Superior temporal gyrus (tissue), 1 donor: ENCODE results near the gene B3GNT9.

Source experiments
- DNase-seq: peaks from one replicate; pipeline ENCODE4 v3.0.0-alpha.2; 2016; ENCODE audit errors: extremely low spot score

Gene B3GNT9

GRCh38 chr16:67167588-67167987 lies 16.8 kb upstream of the B3GNT9 start:
- no peak for DNase-seq

GRCh38 chr16:67166598-67167168 lies 15.9 kb upstream of the B3GNT9 start:
- no peak for DNase-seq

- no peak for DNase-seq
These were observed 15.3 kb upstream of the B3GNT9 start for GRCh38 chr16:67166110-67166547.

- DNase-seq: no peak
These were observed 14.6 kb upstream of the B3GNT9 start for GRCh38 chr16:67165121-67166078.

- peak; percentile 64 for DNase-seq
These were observed 13.8 kb upstream of the B3GNT9 start, which contains the start of gene HSF4 for GRCh38 chr16:67164599-67165061. Gene HSF4 (plus strand): TSS chr16:67164745. CDS start chr16:67164812, 67 bp downstream.

GRCh38 chr16:67163999-67164558 lies 13.3 kb upstream of the B3GNT9 start:
- DNase-seq: no peak

- peak; percentile 84 for DNase-seq
These were observed 12.6 kb upstream of the B3GNT9 start for GRCh38 chr16:67163164-67163998.

- DNase-seq: peak; percentile 30
These were observed 11.8 kb upstream of the B3GNT9 start for GRCh38 chr16:67162506-67163163.

- DNase-seq: no peak
These were observed 10.8 kb upstream of the B3GNT9 start for GRCh38 chr16:67161595-67162058.

- no peak for DNase-seq
These were observed 8.1 kb upstream of the B3GNT9 start for GRCh38 chr16:67158637-67159600.

- no peak for DNase-seq
These were observed 7.3 kb upstream of the B3GNT9 start for GRCh38 chr16:67157892-67158635.

- DNase-seq: no peak
These were observed 6.4 kb upstream of the B3GNT9 start for GRCh38 chr16:67157106-67157748.

GRCh38 chr16:67156143-67156844 lies 5.5 kb upstream of the B3GNT9 start:
- no peak for DNase-seq

- DNase-seq: peak; percentile 84
These were observed 4.7 kb upstream of the B3GNT9 start for GRCh38 chr16:67155295-67156142.

GRCh38 chr16:67154578-67155294 lies 3.9 kb upstream of the B3GNT9 start:
- DNase-seq: no peak

- DNase-seq: no peak
These were observed 766 bp upstream of the B3GNT9 start for GRCh38 chr16:67151431-67152097.
